ENCODE data around the gene SYTL4.

Gene SYTL4

DNA sequence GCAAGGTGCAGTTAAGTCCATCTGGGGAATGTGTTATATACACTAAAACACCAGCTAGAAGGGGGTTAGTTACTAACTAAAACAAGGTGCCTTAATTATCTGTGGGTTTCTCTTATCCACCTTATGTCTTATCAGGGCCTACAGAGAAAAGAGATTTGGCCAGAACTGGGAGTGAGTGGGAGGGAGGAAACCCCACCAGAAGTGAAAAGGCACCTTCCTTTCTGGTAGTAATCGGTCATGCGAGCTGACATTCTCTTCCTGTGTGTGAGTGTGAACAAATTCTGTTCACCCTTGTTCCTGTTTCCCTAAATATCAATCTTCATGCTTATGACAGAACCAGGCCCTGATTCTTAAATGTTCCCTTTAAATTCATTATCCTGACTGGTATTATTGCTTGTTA, 44.4 kb downstream of the SYTL4 start:
- no peak for DNase-seq

DNA sequence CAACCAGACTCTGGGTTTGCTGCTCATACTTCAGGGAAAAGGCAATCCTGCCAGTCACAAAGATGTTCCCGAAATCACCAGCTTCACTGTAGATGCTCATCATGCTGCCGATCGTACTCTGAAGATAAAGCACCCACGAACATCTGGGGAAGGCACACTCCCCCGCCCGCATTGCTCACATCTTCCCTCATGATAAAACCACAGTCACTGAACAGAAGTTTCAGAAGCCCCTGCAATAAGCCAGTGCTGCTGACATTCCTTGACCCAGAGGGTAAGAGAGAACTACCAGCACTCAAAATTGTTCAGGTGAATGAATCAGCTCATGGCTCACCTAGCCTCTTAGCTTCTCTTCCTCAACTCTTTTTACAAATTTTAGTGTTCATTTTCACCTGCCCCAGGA, 44.8 kb downstream of the SYTL4 start:
- DNase-seq: no peak

DNA sequence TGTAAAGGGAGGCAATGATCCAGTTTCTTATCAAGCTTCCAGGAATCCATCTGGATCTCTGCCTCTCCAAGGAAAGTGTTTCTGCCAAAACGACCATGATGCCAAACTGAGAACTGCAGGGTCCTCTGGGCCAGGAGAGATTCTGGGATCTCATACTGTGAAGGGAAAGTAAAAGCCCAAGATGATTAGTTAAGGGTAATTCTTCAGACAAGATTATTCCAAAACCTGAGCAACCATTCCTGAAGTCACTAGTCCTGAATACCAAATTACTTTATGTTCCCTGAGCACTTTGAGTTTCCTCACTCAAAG, 46.0 kb downstream of the SYTL4 start:
- no peak for DNase-seq

DNA sequence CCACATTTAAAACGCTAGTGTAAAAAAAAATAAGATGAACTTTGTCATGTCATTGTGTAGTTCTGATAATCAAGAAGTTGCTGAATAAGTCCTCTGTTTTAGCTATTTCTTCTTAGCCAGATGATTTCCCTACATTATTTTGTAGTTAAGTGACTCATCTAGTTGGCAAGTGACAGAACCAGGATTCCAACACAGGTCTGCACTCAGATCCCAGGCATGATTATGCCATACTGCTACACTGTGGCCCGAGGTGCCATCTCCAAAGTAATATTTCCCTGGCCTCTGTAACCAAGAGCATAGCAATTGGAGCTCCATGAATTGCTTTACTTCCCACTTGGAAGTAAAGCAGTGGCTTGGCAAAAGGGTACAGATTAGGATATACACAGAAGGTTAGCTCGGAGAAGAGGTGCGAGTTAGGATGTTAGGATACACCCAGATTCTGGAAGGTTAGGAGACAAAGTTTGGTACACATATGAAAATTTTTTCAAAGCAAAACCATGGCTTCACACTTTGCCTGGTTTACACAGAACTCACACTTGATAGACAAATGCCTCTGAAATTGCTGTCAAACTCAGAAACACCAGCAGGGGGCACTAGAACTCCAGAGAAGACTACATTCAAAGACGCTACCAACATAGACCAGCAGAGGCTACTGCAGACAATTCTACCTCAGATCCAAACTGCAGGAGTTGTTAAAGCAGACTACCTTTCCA, 46.5 kb downstream of the SYTL4 start:
- DNase-seq: peak; percentile 57 to 71

DNA sequence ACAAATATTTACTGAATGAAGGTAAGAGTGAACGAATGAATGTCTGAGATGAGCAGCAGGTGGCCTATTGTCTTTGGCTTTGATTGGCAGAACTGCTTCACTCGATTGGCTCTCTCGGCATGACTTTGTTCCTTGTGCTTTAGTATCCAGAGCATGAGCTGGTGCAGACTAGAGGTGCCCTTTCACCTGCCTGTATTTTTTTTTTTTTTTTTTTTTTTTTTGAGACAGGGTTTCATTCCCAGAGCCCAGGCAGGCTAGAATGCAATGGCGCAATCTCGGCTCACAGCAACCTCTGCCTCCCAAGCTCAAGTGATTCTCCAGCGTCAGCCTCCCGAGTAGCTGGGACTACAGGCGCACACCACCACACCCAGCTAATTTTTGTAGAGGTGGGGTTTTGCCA, 49.0 kb downstream of the SYTL4 start:
- DNase-seq: no peak

DNA sequence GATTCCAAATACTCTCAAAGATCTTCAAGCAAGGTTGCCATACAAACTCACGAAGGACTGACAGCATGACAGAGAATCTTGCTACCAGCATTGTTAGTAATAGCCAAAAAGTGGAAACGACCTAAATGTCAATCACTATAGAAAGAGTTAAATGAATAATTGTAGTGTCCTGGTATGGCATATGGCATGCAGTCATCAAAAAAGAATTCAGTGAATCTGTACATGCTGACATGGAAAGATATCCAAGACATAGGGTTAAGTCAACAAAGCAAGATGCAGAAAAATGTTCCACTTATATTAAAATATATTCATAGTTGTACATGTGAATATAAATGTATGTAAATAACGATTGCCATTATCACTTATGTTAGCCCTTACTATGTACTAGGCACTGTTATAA, 50.3 kb downstream of the SYTL4 start:
- DNase-seq: no peak

DNA sequence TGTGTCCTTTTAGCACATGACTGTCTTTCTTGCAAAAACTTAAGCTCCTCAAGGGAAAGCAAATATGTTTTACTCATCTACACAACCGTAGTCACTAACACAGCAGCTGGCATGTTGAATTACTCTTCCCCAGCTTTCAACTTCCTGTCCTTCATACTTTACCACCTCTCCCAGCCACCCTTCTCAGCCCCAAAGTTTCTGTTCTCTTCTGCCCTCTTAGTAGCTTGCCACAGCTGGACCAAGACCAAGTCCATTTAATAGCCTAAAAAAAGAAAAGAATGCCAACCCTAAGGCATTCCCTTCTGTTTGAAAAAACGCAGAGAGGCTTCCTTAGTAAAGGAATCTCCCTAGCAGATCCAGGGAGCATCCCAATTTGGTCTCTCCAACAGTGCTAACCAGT, 51.2 kb downstream of the SYTL4 start:
- DNase-seq: no peak

DNA sequence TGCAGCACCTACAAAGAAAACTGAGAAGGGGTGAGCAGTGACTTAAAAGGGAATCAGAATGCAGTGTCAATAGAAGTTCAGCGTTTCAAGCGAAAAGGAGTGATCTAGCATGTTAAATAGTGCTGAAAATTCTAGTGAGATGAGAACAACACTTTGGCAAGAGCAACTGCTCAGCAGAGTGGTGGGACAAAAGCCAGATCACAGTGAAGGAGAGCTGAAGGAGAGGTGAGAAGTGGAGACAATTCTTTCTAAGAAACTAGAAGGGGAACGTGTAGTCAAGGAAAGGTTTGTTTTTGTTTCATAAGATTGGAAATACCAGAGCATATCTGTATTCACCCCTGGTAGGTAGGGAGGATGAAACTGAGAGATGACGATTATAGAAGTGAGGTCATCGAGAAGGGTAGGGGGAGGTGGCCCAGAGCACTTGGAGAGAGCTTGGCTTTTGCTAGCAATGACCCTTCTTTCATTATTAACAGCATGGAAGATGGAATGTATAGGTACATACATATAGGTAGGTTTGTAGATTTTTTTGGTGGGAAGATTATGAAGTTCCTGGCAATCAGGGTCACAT, 54.2 kb downstream of the SYTL4 start:
- DNase-seq: no peak

DNA sequence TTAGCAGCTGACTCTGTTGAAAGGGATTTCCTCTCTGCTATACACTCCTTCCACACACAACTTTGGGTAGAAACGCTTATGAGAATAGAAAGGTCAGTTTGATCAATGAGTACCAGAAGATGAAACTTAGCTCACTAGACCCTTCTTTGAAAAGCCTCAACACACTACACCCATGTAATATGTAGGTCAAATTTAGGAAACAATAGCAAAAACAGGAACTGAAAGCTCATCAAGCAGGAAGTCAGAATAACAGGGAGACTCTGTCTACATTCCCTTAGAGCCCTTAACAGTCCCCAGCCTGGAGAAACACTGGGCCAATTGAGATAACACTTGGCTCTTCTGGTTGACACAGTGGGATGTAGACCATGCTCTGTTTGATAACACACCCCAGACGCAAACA, 57.2 kb downstream of the SYTL4 start:
- DNase-seq: peak in 1 of 2 donors; percentile 0

DNA sequence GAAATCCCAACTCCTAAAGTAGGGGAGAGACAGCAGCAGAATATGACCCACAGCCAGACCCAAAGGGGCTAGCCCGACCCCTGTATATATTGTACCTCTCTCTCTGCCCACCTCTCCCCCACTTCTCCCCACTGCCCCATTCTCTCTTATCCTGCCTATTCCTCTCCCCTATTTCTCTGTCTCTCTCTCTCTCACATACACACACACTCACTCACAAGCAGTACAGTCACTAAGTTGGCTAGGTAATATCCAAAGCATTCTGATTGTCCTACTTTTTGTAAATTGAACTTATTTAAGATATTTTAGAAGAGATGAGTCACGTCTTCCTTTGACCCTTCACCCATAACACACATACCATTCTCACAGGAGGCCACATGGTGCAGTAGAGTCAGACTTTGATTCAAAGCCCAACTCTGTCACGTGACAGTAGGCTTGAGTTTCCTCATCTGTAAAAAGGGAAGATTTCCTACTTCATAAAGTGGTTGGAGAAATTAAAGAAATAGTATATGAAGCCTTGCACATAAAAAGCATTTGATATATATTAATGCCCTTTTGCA, 58.4 kb downstream of the SYTL4 start:
- DNase-seq: no peak

DNA sequence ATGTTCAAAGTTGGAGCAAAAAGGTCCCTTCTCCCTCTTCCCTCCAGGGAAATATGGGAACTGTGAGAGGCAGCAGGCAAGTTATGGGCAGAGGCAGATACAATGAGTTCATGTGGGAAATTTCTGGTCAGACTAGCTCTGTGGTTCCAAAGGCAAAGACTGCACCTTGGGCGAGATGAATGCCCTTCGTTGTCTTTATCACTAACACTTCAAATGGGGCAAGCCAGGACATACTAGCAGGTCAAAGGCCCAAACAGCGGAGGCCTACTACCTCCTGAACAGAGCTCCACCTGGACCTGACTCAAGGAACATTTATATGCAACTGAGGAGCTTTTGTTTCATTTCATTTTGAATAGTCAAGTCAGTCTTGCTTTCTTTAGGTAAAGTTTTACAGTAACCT, 59.0 kb downstream of the SYTL4 start:
- no peak for DNase-seq

DNA sequence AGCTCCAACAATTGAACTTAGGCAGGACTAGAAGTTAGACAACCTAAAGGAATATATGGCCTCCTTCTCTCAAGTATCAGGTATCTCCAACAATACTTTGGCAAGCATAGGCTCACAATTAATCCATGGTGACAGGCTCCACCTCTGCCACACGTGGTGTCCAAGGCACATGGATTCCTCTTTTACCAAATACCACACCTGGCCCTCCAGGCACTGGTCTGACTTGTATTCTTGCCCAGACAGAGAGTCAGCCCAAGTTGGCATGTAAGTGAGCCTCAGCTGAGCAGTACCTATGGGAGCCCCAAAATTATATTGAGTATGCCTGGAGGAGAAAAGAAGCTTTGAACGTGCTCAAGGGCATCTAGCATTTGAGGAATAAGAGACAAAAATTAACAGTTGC, 68.3 kb downstream of the SYTL4 start:
- no peak for DNase-seq

DNA sequence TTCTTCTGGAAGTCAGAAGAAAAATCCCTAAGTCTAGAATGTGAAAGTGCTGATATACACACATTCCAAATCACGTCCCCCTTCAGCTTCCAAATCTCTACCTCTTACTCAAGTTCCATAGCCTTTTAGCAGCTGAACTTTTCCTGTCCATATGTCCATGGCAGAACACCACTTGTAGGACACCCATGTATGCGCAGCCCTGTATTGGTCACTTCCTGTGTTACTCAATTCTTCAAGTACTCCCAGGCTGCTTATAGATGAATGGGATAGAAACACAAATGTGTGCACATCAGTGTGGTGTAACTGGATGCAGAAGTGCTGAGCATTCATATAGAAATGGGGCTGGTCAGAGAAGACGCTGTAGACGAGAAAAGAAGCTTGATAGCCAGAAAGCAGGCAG, 69.1 kb downstream of the SYTL4 start:
- DNase-seq: no peak

DNA sequence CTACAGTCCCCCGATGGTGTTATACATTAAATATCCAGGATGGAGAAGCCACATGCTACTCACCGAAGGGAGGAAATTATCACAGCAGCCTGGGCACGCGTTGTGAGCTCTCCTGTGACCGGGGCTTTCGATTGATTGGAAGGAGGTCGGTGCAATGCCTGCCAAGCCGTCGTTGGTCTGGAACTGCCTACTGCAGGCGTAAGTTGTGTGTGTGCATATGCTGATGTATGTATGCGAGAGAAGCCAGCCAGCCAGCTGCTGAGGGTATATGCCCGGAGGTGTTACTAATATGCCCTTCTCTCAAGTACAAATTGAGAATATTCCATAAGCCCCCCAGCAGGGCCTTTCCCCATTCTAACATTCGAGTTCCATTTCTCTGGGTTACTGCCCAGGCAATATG, 69.8 kb downstream of the SYTL4 start:
- no peak for DNase-seq

DNA sequence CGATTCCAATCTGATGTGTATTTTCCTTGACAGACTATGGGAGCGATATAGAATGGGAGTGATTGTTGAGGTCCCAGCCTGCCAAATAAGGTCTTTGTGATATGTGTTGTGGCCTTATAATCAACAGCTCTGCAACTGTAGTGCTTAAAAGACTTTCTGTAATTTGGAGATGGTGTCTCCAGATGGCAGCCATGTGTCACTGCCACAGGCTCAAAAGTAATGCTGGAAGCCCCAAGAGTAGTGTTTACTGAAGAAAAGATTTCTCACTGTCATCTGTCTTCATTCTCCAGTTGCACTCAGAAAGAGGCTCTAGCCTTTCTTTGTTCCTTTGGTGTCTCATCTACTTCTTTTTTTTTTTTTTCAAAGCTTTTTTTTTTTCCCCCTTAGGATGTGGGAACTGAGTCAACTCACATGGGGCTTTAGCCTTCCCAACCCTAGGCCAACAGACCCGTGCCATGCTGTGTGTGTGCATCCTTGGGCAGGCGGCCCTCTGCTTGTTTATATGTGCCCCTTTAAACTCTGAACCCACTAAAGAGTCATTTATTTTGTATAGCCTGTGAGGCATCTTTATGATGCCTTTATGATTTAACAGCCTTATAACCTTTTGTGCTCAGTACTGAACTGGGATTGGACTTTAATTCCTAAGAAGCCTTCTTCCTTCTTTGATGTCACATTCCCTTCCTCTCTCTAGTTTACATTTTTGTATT, 72.3 kb downstream of the SYTL4 start:
- no peak for DNase-seq

DNA sequence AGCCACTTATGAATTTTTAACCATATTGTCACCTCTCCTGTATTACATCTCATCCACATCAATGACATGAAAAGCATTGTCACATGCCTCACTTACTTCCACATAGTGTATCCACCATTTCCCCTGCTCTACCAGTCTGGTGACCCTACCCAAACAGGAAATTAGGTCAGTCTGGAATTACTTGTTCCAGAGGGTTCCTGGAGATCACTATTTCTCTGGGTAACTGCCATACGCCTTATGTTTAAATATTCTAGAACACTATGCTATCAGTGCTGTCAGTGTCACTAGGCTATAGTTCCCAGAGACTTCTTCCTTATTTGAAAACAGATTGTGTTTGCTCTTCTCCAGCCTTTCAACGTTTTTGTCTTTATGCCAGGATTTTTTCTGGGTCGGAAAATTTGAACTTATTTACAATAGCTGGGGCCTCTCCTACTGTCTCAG, 73.0 kb downstream of the SYTL4 start:
- DNase-seq: no peak

DNA sequence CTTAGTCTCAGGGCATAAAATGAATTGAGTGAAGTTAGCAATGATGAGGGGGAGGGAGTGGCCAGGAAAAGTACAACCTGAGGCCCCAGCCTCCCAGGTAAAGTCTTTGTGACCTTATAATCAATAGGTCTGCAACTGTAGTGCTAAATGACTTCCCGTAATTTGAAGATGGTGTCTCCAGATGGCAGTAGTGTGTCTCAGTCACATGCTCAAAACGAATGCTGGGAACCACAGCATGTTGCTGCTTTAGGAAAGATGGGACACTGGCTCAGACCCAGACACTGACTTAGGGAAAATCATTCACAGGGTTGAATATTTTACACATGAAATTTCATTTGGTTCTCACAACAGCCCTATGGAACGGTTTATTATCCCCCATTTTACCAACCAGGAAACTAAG, 77.7 kb downstream of the SYTL4 start:
- no peak for DNase-seq

DNA sequence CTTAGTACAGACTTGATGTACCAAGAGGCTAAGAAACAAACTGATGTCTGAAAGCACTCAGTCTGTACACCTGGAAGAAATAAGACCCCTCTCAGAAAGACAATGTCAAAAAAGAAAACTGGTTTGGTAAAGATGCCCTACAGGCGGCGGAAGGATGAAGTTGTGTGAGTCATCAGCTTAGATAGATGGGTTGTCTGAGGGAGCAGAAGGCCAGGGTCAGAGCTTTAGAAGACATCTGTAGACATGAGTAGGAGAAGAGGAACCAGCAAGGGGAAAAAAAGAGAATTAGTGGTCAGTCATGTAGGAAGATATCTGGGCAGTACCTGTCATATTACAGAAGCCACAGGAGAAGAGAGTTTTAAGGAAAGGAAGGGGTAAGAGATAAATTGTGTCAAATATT, 79.7 kb downstream of the SYTL4 start:
- no peak for DNase-seq

DNA sequence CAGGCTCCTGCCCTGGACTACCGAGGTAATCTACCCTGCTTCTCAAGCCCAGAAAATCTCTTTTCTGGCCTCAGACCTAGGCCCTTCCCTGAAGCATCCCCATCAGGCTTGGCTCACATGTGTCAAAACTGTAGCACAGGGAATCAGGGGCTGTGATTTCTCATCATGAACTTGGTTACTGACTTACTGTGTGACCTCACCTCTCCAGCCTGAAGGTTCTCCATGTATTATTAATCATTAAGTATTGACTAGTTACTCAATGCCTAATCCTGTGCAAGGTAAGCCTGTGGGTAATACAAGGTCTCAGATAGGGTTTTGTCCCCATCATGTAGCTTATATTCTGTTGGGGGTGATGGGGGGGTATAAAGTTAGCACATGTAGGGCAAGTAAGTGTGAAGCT, 81.1 kb downstream of the SYTL4 start:
- DNase-seq: no peak

DNA sequence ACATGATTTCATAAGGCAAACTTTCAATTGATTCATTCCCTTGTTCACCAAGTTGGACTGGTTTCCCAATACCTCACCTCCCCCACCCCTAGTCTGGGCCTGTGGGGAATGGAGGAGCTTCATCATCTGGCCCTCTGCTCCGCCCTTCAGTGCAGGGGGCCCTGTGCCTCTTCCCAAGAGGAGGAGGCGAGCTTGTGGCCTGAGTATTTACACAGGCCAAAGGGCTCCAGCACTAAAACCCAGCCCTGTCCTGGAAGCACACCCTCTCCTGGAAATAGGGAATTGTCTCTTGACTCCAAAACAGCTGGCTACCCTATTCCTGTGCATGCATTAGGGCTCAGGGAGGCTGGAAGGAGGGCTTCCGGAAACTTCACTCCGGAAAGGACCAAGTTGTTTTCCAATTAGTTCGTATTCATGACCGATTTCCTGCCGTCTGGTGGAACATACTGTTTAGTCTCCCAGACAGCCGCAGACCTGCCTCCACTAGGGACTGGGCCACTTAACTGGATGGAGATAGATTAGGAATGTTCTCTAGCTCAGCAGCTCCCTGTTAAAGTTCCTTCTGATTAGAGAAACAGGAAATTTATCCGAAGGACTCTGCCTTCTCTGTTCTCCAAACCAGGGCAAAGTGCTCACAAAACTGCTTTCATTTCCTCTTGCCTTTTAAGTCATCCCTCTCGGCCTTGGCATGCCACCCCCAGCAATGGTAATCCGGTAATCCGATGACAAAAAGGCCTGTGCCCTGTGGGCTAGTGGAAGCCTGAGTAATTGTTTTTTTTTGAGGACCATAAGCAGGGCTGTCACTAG, 82.2 kb downstream of the SYTL4 start:
- DNase-seq: no peak

DNA sequence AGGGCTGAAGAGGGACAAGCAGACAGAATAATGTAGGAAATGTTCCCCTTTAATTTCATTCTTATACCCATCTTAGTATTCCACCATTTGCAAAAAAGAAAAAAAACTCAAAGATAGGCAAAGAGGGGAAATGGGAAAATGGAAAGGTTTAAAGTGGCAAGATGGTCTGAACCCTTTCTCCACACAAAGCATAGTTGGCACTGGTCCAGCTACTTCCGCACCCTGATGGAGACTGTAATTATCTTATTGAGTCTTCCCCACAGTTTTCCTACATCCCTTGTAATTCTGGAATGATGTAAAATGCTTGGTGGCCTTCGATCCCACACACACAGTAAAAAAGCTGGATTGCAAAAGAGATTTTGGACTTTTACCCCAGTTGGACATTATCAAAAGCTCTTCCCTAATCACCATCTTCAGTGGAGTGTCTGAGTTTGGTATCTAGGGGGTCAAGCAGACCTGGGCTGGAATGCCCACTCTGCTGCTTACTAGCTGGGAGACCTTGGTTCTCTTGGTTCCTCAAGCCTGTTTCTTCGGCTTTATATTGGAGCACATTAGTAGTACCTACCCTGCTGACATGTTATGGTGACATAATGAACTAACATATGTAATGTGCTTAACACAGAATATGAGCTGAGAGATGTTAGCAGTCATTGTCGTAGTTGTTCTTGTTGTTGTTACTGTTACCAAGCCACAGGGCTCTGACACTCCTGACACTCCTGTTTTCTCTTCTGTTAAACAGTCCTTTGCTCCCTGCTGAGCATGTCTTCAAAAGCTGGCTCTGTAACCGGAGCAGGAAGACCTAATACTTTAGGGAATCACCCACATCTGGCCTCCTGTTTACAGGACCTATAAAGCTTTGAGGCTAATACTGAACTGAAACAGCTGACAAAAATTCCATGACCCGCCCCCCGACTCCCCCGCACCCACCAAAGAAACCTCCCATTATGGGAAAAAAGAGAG, 83.2 kb downstream of the SYTL4 start:
- DNase-seq: no peak

DNA sequence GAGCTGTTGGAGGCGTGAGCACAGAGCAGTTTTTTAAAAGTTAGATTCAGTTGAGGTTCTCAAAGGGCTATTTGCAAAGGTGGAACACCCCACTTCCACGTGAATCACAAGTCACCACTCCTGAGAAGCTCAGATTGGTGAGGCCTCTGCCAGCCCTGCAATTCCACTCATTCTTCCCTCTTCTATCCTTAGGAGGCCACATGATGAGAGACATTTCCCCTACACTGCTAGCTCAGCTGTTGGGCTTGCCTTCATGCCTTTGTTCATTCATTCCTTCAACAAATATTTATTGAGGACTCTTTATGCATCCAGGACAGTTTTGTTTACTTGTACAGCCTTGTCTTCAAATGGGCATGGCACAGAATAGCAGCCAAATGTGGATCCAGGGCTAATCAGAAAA, 84.2 kb downstream of the SYTL4 start:
- DNase-seq: no peak

All from CD4-positive, alpha-beta T cell treated with Interferon alpha-2 for 1 hour (primary cell).